Mesendoderm (in vitro differentiated cells): ENCODE data around the gene FUT9.

Source experiments
- DNase-seq: peaks from one replicate; pipeline ENCODE4 v3.0.0; 2013
- H2AK5ac ChIP-seq: 2 replicates; pipeline ENCODE4 v1.6.1; 2013; ENCODE audit warnings: low read length, inconsistent platforms
- H2BK120ac ChIP-seq: 2 replicates; pipeline ENCODE4 v1.6.1; 2013; ENCODE audit warnings: low read depth, mild to moderate bottlenecking, low read length, moderate library complexity, mixed read lengths
- H2BK15ac ChIP-seq: replicated peaks from 2 replicates; pipeline ENCODE4 v1.6.1; 2013; ENCODE audit warnings: low read depth, mild to moderate bottlenecking, moderate library complexity
- H2BK5ac ChIP-seq: 2 replicates; pipeline ENCODE4 v1.6.1; 2013; ENCODE audit warnings: low read length, inconsistent platforms
- H3K18ac ChIP-seq: 2 replicates; pipeline ENCODE4 v1.6.1; 2013; ENCODE audit warnings: mild to moderate bottlenecking, low read length, mixed read lengths
- H3K23ac ChIP-seq: one replicate; pipeline ENCODE4 v1.6.1; 2013; ENCODE audit warnings: low read length
- H3K27ac ChIP-seq: 2 replicates; pipeline ENCODE4 v1.5.1; 2013; ENCODE audit warnings: low read depth, mild to moderate bottlenecking, inconsistent platforms, low read length, moderate library complexity
- H3K27me3 ChIP-seq: 2 replicates; pipeline ENCODE4 v1.6.1; 2013; ENCODE audit warnings: low read length, control low read depth, mild to moderate bottlenecking, inconsistent platforms; ENCODE audit not compliant: insufficient read depth, poor library complexity
- H3K36me3 ChIP-seq: 2 replicates; pipeline ENCODE4 v1.6.1; 2013; ENCODE audit warnings: low read length, inconsistent platforms; ENCODE audit not compliant: control insufficient read depth, insufficient read depth
- H3K4ac ChIP-seq: one replicate; pipeline ENCODE4 v1.6.1; 2013; ENCODE audit warnings: low read depth, mild to moderate bottlenecking, low read length, moderate library complexity
- H3K4me1 ChIP-seq: 2 replicates; pipeline ENCODE4 v1.6.1; 2013; ENCODE audit warnings: low read depth, low read length, inconsistent platforms; ENCODE audit not compliant: control insufficient read depth
- H3K4me2 ChIP-seq: 2 replicates; pipeline ENCODE4 v1.6.1; 2013; ENCODE audit warnings: low read length
- H3K4me3 ChIP-seq: 2 replicates; pipeline ENCODE4 v1.5.1; 2013; ENCODE audit warnings: mild to moderate bottlenecking, low read length
- H3K56ac ChIP-seq: one replicate; pipeline ENCODE4 v1.6.1; 2013; ENCODE audit warnings: low read length
- H3K79me1 ChIP-seq: 2 replicates; pipeline ENCODE4 v1.6.1; 2013; ENCODE audit warnings: low read length, inconsistent platforms
- H3K79me2 ChIP-seq: 2 replicates; pipeline ENCODE4 v1.6.1; 2013; ENCODE audit warnings: mild to moderate bottlenecking, low read length; ENCODE audit not compliant: control insufficient read depth, insufficient read depth
- H3K9ac ChIP-seq: 2 replicates; pipeline ENCODE4 v1.6.1; 2013; ENCODE audit warnings: low read length, inconsistent platforms
- H4K5ac ChIP-seq: one replicate; pipeline ENCODE4 v1.6.1; 2013; ENCODE audit warnings: low read length
- H4K8ac ChIP-seq: one replicate; pipeline ENCODE4 v1.6.1; 2013; ENCODE audit warnings: low read depth, mild to moderate bottlenecking, control low read depth, low read length, moderate library complexity
- WGBS: extraction: QIAGEN DNeasy Blood & Tissue Kit; methylation state at CpG from one replicate; pipeline ENCODE4 v1.1.7; 2013; ENCODE audit warnings: low lambda C conversion rate, missing lambda C conversion rate; ENCODE audit not compliant: insufficient coverage; ENCODE audit errors: extremely low coverage; 5-methylcytosine and 5-hydroxymethylcytosine counted together

Gene FUT9

DNA sequence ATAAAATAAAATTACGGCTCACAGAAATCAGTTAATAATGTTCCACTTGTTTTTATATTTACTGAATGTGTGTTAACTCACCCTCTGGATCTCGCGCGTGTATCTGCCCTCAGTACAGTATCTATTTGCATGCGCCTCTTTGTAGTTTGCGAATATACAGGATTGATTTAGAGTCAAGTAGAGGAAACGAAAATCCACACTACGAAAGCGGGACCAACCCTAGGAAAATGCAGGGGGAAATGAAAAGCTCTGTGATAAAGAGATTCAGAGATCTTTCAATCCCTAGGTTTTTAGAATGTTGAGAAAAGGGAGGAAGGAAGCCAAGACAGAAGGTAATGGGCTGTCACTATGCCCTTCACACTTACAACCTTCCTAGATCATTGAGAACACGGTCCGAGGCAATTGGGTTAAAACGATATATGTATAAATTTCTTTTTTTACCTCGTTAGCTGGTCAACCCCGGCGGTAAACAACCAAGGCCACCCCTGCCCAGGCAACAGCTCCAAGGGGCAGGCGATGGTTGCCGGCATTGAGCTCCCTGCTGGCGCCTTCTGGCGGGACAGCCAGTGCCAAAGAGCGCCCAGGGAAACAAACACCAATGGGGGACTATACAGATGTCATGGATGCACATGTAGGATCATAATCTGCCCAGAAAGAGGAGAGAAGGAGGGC is 792 bp upstream of the FUT9 start:
- no peak overlapping the region for H3K23ac ChIP-seq
- H3K4me1 ChIP-seq = no peaks in the 10 kb centered on the region
- no peak overlapping the region for H3K27ac ChIP-seq
- H3K18ac ChIP-seq = no peak overlapping the region
- H3K27me3 ChIP-seq = no peaks in the 10 kb centered on the region
- H4K5ac ChIP-seq = no peak overlapping the region
- H2BK15ac ChIP-seq = no peak overlapping the region
- no peak overlapping the region for H3K4ac ChIP-seq
- no peak for DNase-seq
- H2AK5ac ChIP-seq = no peak overlapping the region
- peak overlapping the region; percentile 64 for H3K9ac ChIP-seq
- H2BK5ac ChIP-seq = no peak overlapping the region
- WGBS = no CpG with 5 or more reads among the region's 20 CpGs
- peak overlapping the region; percentile 47 for H3K4me3 ChIP-seq
- H3K4me2 ChIP-seq = peak overlapping the region; percentile 85
- no peaks in the 10 kb centered on the region for H3K79me1 ChIP-seq
- no peak overlapping the region for H2BK120ac ChIP-seq
- H3K36me3 ChIP-seq = no peaks in the 10 kb centered on the region
- H3K56ac ChIP-seq = peak overlapping the region; percentile 79
- H3K79me2 ChIP-seq = no peaks in the 10 kb centered on the region
- H4K8ac ChIP-seq = no peak overlapping the region

DNA sequence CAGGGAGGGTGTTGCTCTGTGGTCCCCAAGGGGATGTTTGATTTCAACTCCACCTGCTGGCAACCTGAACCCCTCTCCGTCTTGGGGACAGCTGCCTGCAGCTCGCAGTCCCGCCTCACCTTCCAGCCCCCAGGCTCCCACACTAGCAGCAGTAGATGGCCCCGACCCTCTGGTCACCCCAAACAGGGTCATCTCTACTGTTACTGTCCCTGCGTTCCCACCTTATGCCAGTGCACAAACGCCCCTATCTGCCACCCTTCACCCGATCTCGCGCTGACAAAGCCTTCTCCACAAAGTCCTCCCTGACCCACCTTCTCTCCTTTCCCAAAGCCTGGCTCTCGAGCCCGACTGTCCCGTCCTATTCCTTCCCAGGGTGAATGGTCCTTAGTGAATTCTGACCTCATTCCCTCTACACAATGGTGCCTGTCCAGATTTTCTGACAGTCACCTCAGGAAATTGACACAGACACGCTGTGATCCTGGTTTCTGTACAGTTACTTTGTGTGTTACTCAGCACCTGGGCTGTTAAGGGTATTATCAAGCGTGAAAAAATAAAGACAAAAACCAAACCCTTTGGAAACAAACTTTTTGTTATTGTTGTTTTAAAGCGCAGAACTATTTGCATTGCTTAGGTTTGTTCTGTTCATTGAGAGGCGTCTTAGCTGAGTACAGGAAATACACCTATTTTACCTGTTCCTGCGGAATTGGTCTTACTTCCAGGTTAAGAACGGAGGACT is 728 bp downstream of the FUT9 start:
- no peak overlapping the region for H2BK5ac ChIP-seq
- H3K36me3 ChIP-seq = no peaks in the 10 kb centered on the region
- H2AK5ac ChIP-seq = no peak overlapping the region
- no peak overlapping the region for H4K5ac ChIP-seq
- no peak overlapping the region for H2BK120ac ChIP-seq
- H3K79me1 ChIP-seq = no peaks in the 10 kb centered on the region
- peak overlapping the region; percentile 21 for H3K9ac ChIP-seq
- H3K27ac ChIP-seq = no peak overlapping the region
- H4K8ac ChIP-seq = no peak overlapping the region
- no peak overlapping the region for H3K23ac ChIP-seq
- no peaks in the 10 kb centered on the region for H3K27me3 ChIP-seq
- H3K4me2 ChIP-seq = peak overlapping the region; percentile 35
- peak overlapping the region; percentile 79 for H3K56ac ChIP-seq
- H3K4me1 ChIP-seq = no peaks in the 10 kb centered on the region
- H3K79me2 ChIP-seq = no peaks in the 10 kb centered on the region
- H3K4ac ChIP-seq = no peak overlapping the region
- no CpG with 5 or more reads among the region's 18 CpGs for WGBS
- H2BK15ac ChIP-seq = no peak overlapping the region
- peak overlapping the region; percentile 38 for H3K4me3 ChIP-seq
- DNase-seq = peak; percentile 35
- H3K18ac ChIP-seq = no peak overlapping the region

DNA sequence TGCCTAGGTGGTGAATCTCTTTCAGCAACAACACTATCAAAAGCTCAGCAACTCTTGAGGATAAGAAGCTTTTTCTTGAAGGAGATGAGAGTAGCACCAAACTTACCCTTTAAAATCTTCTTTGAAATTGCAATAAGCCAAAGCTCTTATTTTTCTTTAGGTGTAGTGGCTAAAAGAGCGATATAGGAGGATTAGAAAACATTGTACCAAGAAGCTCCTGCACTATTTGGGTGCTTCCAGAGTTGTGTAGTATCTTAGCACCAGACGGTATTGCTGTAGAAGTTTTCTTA is 1.2 kb downstream of the FUT9 start:
- H3K4me3 ChIP-seq = no peak overlapping the region
- no peak overlapping the region for H3K27ac ChIP-seq
- no peak overlapping the region for H2BK15ac ChIP-seq
- no peak overlapping the region for H2AK5ac ChIP-seq
- H3K79me1 ChIP-seq = no peaks in the 10 kb centered on the region
- no peak overlapping the region for H3K18ac ChIP-seq
- H3K9ac ChIP-seq = no peak overlapping the region
- H3K36me3 ChIP-seq = no peaks in the 10 kb centered on the region
- H3K4me1 ChIP-seq = no peaks in the 10 kb centered on the region
- no peak overlapping the region for H3K4ac ChIP-seq
- no peaks in the 10 kb centered on the region for H3K79me2 ChIP-seq
- WGBS = no CpG with 5 or more reads among the region's 2 CpGs
- H2BK120ac ChIP-seq = no peak overlapping the region
- H3K56ac ChIP-seq = no peak overlapping the region
- H2BK5ac ChIP-seq = no peak overlapping the region
- no peak overlapping the region for H4K5ac ChIP-seq
- no peak overlapping the region for H4K8ac ChIP-seq
- no peak for DNase-seq
- no peak overlapping the region for H3K4me2 ChIP-seq
- no peaks in the 10 kb centered on the region for H3K27me3 ChIP-seq
- no peak overlapping the region for H3K23ac ChIP-seq

DNA sequence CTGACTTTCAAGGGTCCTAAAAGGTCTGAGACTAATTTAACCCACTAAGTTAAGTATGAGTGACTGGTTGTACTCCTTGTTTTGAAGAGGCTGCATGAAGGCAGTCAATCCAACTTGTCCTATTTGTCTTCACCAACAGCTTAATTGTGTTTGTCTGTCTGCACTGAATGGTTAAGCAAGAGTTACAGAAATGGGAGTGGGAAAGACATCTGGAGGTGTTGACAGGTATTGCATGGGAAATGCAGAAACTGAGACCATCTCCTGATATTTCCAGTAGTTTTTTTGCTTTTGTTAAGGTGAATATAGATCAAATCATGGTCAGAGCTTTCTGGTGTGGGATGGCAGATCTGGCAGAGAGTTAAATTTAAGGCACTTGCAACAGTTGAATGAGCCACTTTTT is 6.5 kb downstream of the FUT9 start:
- no peaks in the 10 kb centered on the region for H3K4me1 ChIP-seq
- H3K27me3 ChIP-seq = no peaks in the 10 kb centered on the region
- no peak overlapping the region for H3K18ac ChIP-seq
- no peak overlapping the region for H3K9ac ChIP-seq
- no peak overlapping the region for H4K5ac ChIP-seq
- H3K4me2 ChIP-seq = no peak overlapping the region
- no peaks in the 10 kb centered on the region for H3K79me1 ChIP-seq
- no peaks in the 10 kb centered on the region for H3K36me3 ChIP-seq
- H2BK5ac ChIP-seq = no peak overlapping the region
- H3K4me3 ChIP-seq = no peak overlapping the region
- DNase-seq = no peak
- H4K8ac ChIP-seq = no peak overlapping the region
- H2BK15ac ChIP-seq = no peak overlapping the region
- H2BK120ac ChIP-seq = no peak overlapping the region
- H3K4ac ChIP-seq = no peak overlapping the region
- H3K27ac ChIP-seq = no peak overlapping the region
- no peaks in the 10 kb centered on the region for H3K79me2 ChIP-seq
- no peak overlapping the region for H3K56ac ChIP-seq
- H3K23ac ChIP-seq = no peak overlapping the region
- no peak overlapping the region for H2AK5ac ChIP-seq

DNA sequence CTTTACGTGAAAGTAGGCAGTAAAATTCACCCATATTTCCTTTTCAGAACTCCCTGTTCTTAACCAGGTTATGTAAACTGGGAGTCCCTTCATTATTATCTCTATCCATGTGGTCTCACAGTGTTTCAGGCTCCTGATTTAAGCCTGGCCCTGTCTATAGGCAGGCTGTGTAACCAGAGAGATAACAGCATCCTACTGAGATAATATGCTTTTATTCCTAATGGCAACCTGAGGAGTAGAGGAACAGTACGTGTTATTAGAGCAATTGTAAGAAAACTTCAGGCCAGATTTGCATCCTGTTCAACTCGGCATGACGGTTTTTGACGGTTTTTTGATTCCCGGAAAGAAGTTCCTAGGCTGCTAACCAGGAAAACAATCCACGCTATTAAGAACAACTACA is 16.9 kb downstream of the FUT9 start:
- Histone ChIP-seq H3K56ac (no peak overlapping the region), H2BK120ac (no peak overlapping the region), H3K4me3 (no peak overlapping the region), H3K4ac (no peak overlapping the region), H3K27ac (no peak overlapping the region), H3K27me3 (no peaks in the 10 kb centered on the region), H3K18ac (no peak overlapping the region), H3K23ac (no peak overlapping the region), H3K79me2 (no peaks in the 10 kb centered on the region), H4K8ac (no peak overlapping the region), H2AK5ac (no peak overlapping the region), H3K9ac (no peak overlapping the region), H3K79me1 (no peaks in the 10 kb centered on the region), H3K4me1 (no peaks in the 10 kb centered on the region), H2BK15ac (no peak overlapping the region), H2BK5ac (no peak overlapping the region), H3K4me2 (no peak overlapping the region), H4K5ac (no peak overlapping the region), H3K36me3 (no peaks in the 10 kb centered on the region)
- peak; percentile 56 for DNase-seq
- no CpG with 5 or more reads among the region's 7 CpGs for WGBS

DNA sequence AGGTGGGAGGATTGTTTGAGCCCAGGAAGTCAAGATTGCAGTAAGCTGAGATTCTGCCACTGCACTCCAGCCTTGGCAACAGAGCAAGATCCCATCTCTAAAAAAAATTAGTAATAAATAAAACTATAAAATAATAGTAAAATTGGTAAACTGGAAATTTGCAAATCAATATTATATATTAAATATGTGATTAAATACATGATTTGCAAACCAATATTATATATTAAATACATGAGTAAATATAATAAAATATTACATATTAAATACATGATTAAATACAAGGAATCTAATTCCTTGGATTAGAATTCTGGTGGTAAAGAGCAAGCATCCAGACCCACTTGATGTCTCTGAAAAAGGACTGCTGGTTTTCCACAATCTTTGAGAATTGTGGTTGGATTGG is 35.8 kb downstream of the FUT9 start:
- Histone ChIP-seq H3K4me1 (no peaks in the 10 kb centered on the region), H3K79me1 (no peaks in the 10 kb centered on the region), H4K5ac (no peak overlapping the region), H3K4me3 (no peak overlapping the region), H3K9ac (no peak overlapping the region), H3K36me3 (no peaks in the 10 kb centered on the region), H2BK120ac (no peak overlapping the region), H3K27ac (no peak overlapping the region), H3K23ac (no peak overlapping the region), H3K56ac (no peak overlapping the region), H3K27me3 (no peaks in the 10 kb centered on the region), H2AK5ac (no peak overlapping the region), H3K4me2 (no peak overlapping the region), H2BK15ac (no peak overlapping the region), H2BK5ac (no peak overlapping the region), H3K18ac (no peak overlapping the region), H3K79me2 (no peaks in the 10 kb centered on the region), H3K4ac (no peak overlapping the region), H4K8ac (no peak overlapping the region)
- no peak for DNase-seq
